Activated T-cell treated with anti-CD3 and anti-CD28 coated beads, Interleukin-2, amount 50 U/mL, for 1 hour (primary cell): ENCODE data around the gene TLK1.
"Not testable (repeated sequence)": the region's sequence is repeated elsewhere in the genome, so short reads cannot be mapped to it uniquely, and the experiment has no call there.

Experiments
- DNase-seq: peaks from one replicate; pipeline ENCODE4 v3.0.0-alpha.2; 2020

The TLK1 gene

DNA sequence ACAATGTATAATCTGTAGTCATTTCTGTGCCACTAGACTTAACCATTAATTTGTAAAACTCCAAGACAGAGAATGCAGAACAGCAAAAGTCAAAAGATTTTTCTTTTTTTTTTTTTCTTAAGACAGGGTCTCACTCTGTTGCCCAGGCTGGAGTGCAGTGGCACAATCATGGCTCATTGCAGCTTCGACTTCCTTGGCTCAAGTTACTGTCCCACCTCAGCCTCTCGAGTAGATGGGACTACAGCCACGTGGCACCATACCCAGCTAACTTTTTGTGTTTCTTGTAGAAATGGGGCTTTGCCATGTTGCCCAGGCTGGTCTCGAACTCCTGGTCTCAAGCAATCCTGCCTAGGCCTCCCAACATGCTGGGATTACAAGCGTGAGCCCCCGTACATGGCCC is 80.1 kb downstream of the TLK1 start:
- no peak for DNase-seq

DNA sequence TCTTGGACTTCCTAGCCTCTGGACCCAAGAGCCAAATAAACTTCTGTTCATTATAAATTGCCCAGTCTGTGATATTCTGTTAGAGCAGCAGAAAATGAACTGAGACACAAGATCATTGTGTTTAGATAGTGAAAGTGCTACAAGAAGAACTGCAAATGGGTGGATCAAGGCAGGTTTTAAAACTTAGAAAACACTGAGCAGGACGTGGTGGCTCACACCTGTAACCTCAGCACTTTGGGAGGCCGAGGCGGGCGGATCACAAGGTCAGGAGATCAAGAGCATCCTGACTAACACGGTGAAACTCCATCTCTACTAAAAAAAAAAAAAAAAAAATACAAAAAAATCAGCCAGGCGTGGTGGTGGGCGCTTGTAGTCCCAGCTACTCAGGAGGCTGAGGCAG is 84.3 kb downstream of the TLK1 start:
- DNase-seq, result not testable (repeated sequence)

GRCh38 chr2:171072164-171072563 is 88.5 kb downstream of the TLK1 start:
- DNase-seq, result no peak

GRCh38 chr2:171069286-171069956 is 91.3 kb downstream of the TLK1 start:
- no peak for DNase-seq

DNA sequence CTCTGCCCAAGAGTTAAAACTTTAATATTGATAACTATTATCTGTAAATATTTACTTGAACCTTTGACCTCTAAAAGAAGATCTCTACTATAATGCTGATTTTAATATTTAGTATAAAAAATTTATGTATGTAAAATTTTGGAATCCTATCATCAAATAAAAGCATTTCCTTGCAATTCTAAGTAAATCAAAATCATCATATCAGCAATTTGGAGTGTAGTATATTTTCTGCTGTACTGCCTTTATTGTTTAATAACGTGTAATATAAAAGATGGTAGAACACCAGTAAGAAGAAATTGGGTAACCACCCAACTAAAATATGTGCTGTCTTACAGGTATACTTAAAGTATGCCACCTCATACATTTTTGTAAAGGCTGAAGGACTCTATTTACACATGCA is 94.6 kb downstream of the TLK1 start:
- DNase-seq, result no peak

GRCh38 chr2:171057575-171057974 is 103.1 kb downstream of the TLK1 start:
- DNase-seq, result no peak

GRCh38 chr2:171056307-171056706 is 104.4 kb downstream of the TLK1 start:
- DNase-seq, result no peak

DNA sequence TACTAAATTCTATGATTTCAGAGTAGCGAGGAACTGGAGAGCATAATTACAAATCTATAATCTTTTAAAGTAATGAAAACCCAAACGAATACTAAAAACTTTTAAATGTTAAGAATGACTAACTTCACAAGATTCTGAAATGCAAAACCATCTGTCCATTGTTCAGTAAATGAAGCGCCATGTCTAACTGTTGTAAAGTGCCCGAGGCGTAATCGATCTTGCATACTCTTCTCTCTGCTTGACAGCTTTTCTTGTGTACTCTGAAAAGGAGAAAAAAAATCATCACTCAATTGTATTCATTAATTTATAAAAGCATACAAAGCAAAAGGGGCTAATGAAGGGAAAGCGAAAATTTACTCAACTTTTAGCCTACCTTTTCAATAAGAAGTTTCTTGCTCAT is 111.0 kb downstream of the TLK1 start:
- DNase-seq, result no peak

GRCh38 chr2:171046048-171046560 is 114.6 kb downstream of the TLK1 start:
- DNase-seq, result no peak

- no peak for DNase-seq
Observed at GRCh38 chr2:171044416-171044815, 116.3 kb downstream of the TLK1 start.

DNA sequence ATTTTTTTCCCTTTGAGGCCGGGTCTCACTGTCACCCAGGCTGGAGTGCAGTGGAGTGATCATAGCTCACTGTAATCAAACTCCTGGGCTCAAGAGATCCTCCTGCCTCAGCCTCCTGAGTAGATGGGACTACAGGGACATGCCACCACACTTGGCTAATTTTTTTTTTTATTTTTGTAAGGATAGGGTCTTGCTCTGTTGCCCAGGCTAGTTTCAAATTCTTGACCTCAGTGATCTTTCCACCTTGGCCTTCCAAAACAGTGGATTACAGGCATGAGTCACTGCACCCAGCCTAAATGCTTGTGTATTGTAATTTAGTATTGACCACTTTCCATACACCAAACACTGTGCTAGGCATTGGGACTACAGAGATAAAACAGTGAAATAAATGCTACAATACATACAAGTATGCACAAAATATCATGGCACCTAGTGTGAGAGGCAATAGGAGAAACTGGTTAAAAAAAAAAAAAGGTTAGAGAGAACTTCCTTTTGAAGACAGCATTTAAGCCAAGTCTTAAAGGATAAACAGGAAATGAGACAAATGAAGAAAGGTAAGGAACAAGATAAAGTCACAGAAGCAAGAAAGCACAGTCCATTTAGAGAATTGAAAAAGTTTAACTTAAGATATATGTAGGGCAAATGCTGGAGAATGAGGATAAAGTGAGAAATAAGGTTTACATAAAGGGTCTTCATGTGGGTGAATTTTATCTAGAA is 118.3 kb downstream of the TLK1 start:
- DNase-seq, result no peak

DNA sequence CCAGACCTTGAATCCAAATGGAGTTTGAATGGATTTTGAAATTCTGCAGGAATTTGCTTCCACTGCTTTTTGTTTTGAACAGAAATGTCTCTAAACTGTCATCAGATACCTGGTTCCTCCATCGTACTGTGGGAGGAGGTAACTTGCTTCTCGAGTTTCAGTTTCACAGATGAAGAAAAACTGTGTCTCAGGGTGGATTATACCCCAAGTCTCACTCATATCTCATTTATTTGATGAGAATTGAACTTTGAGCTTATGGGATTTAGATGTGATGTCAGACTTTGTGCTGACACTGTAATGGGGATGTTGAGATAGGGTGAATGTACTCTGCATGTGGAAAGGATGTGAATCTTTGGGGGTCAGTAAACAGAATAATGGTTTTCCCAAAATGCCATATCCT is 124.2 kb downstream of the TLK1 start:
- DNase-seq, result no peak

GRCh38 chr2:171034315-171034714 is 126.4 kb downstream of the TLK1 start:
- DNase-seq, result no peak

DNA sequence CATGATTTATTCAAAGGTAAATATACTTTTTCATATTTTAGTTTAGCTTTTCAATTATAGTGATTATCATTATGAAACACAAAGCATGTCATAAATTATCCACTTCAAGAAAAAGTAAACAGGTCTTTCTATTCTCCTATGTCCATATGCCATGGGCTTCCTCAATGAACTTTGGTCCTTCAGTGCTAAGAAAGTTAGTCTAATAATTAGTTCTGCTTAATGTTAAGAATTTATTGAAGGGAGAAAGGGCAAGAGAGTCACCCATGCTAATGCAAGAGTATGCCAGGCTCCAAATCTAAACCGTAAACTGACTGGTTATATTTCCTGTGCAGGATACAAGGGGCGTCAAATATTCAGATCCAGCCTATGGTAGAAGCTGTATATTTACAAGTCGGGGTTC is 135.5 kb downstream of the TLK1 start:
- DNase-seq, result no peak

DNA sequence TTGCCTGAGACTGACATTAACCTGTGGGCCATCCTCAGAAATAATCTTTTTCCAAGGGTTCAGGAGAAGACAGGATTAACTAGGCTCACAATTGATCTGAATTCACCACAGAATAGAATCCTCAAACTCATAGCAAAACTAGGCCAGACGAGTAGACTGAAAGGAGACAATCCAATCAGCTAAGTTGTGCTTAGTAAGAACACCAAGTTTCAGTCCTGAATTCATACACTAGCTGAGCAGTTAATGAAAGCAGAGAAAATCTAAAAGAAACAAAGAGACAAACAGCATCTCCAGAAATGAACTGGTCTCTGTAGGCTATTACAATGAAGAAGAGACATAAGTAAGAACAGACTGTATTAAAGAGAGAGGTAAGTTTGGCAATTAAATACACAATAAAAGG is 142.2 kb downstream of the TLK1 start:
- no peak for DNase-seq

- no peak for DNase-seq
Observed at GRCh38 chr2:171016125-171016524, 144.6 kb downstream of the TLK1 start.

GRCh38 chr2:171013851-171014250 is 146.8 kb downstream of the TLK1 start:
- no peak for DNase-seq

- no peak for DNase-seq
Observed at GRCh38 chr2:171009386-171009785, 151.3 kb downstream of the TLK1 start.

- DNase-seq, result no peak
Observed at GRCh38 chr2:171008550-171009205, 152.0 kb downstream of the TLK1 start.

GRCh38 chr2:171004833-171005232 is 155.9 kb downstream of the TLK1 start:
- DNase-seq, result no peak

- DNase-seq, result no peak
Observed at GRCh38 chr2:171004363-171004762, 156.3 kb downstream of the TLK1 start.

DNA sequence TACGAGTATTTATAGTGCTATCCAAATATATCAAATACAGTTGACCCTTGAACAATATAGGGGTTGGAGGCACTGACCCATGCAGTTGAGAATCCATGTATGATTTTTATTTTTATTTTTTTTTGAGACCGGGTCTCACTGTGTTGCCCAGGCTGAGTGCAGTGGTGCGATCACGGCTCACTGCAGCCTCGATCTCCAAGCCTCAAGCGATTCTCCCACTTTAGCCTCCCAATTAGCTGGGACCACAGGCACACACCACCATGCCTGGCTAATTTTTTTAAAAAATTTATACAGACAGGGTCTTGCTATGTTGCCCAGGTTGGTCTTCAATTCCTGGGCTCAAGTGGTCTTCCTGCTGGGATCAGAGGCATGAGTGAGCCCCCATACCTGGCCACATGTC is 161.0 kb downstream of the TLK1 start:
- no peak for DNase-seq

- DNase-seq, result no peak
Observed at GRCh38 chr2:170997893-170998597, 162.6 kb downstream of the TLK1 start.
